NCI-H2081 (cell line): Measurements from ENCODE around the gene NBPF1.
"Not testable (repeated sequence)": the region's sequence is repeated elsewhere in the genome, so short reads cannot be mapped to it uniquely, and the experiment has no call there.

Source experiments
- DNase-seq, 2 experiments: peaks; one replicate each; lab custom pipeline; 2025; lab: John Stamatoyannopoulos, UW

NBPF1 gene

GRCh38 chr1:16621681-16622315, 8.4 kb upstream of the NBPF1 start:
- DNase-seq, result not testable (repeated sequence)

GRCh38 chr1:16621300-16621658, 7.9 kb upstream of the NBPF1 start:
- no peak for DNase-seq

DNA sequence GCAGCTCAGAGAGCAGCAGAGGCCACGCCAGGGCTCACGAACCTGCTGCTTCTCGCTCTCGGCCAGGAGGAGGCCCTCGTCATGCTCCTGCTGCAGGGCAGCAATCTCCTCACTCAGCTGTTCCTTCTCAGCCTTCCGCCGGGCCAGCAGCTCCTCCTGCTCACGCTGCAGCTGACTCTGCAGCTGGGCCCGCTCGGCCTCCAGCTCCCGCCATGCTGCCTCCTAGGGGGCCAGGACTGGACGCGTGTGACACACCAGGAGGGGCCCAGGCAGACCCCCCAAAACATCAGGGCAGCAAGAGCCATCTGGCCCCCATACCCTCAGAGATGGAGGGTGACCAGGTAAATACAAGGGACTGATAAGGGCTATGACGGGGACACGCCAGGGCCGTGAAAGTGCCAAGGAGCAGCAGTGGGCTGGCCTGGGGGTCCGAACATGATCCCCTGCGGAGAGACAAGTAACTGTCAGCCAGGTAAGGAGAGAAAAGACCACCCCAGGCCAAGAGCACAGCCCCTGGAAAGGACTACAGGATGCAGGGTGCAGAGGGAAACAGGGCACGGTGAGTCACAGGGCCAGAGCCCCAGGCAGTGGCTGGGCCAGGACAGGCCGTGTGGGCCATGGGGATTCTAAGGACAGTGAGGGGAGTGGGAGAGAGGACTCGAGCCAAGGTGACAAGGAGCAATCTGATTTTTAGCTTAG, 6.6 kb upstream of the NBPF1 start:
- not testable (repeated sequence) for DNase-seq

- no peak for DNase-seq
These were observed 5.4 kb upstream of the NBPF1 start for GRCh38 chr1:16618719-16619118.

GRCh38 chr1:16617778-16618580, 4.6 kb upstream of the NBPF1 start:
- no peak for DNase-seq

GRCh38 chr1:16617114-16617631, 3.8 kb upstream of the NBPF1 start:
- DNase-seq, result no peak

DNA sequence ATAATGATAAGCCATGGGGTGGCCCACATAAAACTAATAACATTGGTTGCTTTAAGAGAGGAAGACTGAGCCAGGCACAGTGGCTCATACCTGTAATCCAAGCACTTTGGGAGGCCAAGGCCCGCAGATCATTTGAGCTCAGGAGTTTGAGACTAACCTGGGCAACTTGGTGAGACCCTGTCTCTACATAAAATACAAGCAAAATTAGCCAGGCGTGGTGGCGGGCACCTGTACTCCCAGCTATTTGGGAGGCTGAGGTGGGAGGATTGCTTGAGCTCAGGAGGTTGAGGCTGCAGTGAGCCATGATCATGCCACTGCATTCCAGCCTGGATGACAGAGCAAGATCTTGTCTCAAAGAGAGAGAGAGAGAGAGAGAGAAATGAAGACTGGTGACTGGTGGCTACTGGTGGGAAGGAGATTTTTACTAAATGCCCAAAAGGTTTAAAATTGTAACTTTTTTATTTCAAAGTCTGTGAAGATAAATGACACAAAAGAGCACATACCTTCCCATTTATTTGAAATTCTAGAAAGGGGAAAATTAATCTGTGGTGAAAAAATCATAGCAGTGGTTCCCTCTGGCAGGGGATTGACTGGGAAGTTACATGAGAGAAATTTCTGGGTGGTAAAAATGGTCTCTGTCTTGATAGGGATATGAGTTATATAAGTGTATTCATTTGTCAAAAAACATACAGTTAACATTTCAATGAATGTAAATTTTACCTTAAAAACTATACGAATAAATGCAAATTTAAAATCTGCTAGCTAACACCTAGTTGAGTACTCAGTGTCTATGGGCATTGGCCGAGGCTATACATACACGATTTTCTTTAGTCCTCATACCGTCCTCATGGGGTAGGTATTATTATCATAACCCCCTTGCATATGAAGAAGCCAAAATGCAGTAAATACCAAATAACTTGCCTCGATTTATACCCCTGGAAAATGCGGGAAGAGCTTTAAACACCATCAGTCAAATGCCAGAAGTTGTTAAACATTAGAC, 2.2 kb upstream of the NBPF1 start:
- DNase-seq, result no peak

GRCh38 chr1:16614361-16615252, 1.2 kb upstream of the NBPF1 start:
- DNase-seq, result no peak

GRCh38 chr1:16612332-16613172, 812 bp downstream of the NBPF1 start:
- peak in 1 of 2 experiments; percentile 53 for DNase-seq

- DNase-seq, result not testable (repeated sequence)
These were observed 1.4 kb downstream of the NBPF1 start for GRCh38 chr1:16611981-16612331.

DNA sequence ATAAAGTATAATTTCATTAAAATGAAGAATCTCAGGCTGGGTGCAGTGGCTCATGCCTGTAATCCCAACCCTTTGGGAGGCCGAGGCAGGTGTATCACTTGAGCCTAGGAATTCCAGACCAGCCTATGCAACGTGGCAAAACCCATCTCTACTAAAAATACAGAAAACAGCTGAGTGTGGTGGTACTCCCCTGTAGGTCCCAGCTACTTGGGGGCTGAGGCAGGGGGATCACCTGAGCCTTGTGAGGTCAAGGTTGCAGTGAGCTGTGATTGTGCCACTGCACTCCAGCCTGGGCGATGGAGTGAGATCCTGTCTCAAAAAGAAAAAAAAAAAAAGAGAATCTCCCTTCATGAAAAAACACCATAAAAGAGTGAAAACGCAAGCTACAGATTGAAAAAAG, 2.2 kb downstream of the NBPF1 start:
- not testable (repeated sequence) for DNase-seq

- not testable (repeated sequence) for DNase-seq
These were observed 2.8 kb downstream of the NBPF1 start for GRCh38 chr1:16610553-16610952.

GRCh38 chr1:16609761-16610160, 3.6 kb downstream of the NBPF1 start:
- DNase-seq, result not testable (repeated sequence)

DNA sequence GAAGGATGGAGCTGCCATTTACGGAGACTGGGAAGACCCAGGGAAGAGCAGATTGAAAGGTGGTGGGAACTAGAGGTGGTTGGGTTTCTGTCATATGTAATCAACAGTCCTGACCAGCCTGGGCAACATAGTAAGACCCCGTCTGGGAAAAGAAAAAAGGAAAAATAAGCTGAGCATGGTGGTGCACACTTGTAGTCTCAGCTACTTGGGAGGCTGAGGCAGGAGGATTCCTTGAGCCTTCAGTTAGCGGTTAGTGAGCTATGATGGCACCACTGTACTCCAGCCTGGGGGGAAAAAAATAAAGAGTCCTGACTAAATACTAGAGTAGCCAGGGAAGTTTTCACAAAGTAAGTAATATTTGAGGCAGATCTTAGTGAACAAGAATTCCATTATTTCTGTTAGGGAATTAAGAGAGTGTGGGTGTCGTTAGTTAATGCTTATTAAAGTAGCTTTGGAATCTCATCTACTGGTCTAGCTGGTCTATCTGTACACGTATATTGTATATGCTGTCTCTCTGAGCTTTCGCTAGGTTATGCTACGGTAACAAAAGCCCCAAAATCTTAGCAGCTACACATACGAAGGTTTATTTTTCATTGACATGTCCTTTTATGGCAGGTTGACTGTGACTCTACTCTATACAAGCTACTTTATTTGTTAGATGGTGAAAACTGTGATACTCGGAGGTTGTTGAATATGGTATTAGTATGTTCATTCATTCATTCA, 4.4 kb downstream of the NBPF1 start:
- DNase-seq, result no peak

DNA sequence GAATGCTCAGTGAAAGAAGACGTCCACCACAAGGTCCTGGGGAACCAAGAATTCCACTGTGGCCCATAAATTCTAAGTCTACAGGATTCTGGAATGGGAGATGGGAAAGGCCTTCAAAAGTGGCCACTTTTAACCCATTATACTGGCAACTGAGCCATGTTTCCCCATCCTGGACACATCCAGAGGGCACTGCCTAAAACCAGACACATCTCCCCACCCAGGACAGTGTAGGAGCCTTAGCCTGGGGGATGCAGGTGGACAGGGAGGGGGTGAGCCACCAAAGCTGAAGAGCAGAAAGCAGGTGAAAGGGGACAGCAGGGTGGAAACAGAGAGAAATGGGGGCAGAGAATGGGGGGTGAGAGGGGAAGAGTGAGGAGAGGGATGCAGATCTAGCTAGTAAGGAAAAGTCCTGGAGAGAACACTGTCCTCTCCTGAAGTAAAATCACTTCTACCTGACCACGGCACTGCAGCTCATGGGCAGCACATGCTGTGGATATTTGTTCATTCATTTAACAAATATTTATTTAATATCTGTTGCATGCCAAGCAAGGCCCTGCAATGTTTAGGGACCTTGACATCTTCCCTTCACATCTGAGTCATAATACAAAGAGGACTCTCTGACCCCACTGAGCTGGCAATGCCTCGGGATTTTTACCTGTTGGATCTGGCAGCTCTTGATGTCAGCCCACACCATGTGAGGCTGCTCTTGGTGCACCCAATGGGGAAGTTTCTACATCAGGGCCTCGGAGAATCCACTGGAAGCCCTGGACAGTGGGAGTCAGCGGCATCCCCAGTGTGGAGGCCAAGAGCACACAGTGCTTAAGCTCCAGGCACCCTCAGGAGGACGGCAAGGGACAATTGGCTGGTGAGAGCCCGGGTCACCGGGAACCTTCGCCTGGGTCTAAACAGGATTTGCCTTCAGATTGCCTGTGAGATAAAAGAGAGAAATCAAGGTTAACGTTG, 5.2 kb downstream of the NBPF1 start:
- not testable (repeated sequence) for DNase-seq

DNA sequence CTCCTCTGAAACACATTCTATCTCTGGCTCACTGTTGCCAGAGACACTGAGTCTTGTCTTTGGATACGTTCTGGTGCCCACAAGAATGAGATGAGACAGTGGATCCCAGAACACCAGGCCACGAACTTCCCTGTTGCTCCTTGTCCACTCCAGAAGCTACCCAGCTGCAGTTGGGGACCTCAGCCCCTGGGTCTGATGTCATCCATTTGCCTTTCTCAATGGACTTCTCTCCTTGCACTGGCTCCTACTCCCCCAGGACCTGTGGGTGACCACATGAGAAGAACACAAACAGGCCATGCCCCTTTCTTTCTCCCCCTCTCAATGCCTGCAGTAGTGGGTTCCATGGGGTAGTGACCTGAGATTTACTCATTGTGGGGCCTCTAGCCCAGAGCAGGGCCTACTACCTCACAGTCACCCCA, 5.9 kb downstream of the NBPF1 start:
- no peak for DNase-seq

- DNase-seq, result not testable (repeated sequence)
These were observed 6.5 kb downstream of the NBPF1 start for GRCh38 chr1:16606666-16607432.
